Measurements from ENCODE around the gene OR52J3. TPM values are rescaled to one million over a fixed set of nuclear protein-coding genes. Genes with fewer than 3 reads are reported as not detected.
"Not testable (repeated sequence)": the region's sequence is repeated elsewhere in the genome, so short reads cannot be mapped to it uniquely, and the experiment has no call there.

Gene OR52J3
- total RNA-seq, 1 donor = not detected

DNA sequence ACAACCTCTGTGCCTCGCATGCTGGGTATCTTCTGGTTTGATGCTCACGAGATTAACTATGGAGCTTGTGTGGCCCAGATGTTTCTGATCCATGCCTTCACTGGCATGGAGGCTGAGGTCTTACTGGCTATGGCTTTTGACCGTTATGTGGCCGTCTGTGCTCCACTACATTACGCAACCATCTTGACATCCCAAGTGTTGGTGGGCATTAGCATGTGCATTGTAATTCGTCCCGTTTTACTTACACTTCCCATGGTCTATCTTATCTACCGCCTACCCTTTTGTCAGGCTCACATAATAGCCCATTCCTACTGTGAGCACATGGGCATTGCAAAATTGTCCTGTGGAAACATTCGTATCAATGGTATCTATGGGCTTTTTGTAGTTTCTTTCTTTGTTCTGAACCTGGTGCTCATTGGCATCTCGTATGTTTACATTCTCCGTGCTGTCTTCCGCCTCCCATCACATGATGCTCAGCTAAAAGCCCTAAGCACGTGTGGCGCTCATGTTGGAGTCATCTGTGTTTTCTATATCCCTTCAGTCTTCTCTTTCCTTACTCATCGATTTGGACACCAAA, 516 bp downstream of the OR52J3 start:
- Histone ChIP-seq H3K36me3 (ENCODE audit: insufficient read depth, low read length) (no peaks in the 10 kb centered on the region), H3K27ac (ENCODE audit: low read depth, low read length) (no peak overlapping the region), H3K4me1 (ENCODE audit: insufficient read depth, low read length) (no peaks in the 10 kb centered on the region), H3K4me2 (ENCODE audit: insufficient read depth, low read length) (no peak overlapping the region), H3K9me3 (ENCODE audit: low read depth, low read length) (no peaks in the 10 kb centered on the region), H3K27me3 (ENCODE audit: insufficient read depth, low read length) (no peaks in the 10 kb centered on the region), H4K20me1 (ENCODE audit: insufficient read depth, low read length) (no peaks in the 10 kb centered on the region), H2AFZ (ENCODE audit: low read length) (no peak overlapping the region), H3K79me2 (ENCODE audit: insufficient read depth, low read length) (no peaks in the 10 kb centered on the region), H3K4me3 (ENCODE audit: insufficient read depth, low read length) (no peak overlapping the region)
- no peak for DNase-seq (ENCODE audit: insufficient read length, low spot score, missing footprints)
- TF ChIP-seq, protein P1, sequence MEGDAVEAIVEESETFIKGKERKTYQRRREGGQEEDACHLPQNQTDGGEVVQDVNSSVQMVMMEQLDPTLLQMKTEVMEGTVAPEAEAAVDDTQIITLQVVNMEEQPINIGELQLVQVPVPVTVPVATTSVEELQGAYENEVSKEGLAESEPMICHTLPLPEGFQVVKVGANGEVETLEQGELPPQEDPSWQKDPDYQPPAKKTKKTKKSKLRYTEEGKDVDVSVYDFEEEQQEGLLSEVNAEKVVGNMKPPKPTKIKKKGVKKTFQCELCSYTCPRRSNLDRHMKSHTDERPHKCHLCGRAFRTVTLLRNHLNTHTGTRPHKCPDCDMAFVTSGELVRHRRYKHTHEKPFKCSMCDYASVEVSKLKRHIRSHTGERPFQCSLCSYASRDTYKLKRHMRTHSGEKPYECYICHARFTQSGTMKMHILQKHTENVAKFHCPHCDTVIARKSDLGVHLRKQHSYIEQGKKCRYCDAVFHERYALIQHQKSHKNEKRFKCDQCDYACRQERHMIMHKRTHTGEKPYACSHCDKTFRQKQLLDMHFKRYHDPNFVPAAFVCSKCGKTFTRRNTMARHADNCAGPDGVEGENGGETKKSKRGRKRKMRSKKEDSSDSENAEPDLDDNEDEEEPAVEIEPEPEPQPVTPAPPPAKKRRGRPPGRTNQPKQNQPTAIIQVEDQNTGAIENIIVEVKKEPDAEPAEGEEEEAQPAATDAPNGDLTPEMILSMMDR (IDR thresholded peaks at IDR 0.05; ENCODE audit: extremely low read depth, low read depth, low read length) = no peak

- not testable (repeated sequence) for H3K27ac ChIP-seq (ENCODE audit: low read depth, low read length); DNase-seq (ENCODE audit: insufficient read length, low spot score, missing footprints)
Measured at GRCh38 chr11:5058679-5059078, 12.4 kb downstream of the OR52J3 start.

GRCh38 chr11:5059391-5059790, 13.1 kb downstream of the OR52J3 start, which contains the start of gene OR52E2:
OR52E2 (minus strand) TSS chr11:5059627; CDS start chr11:5059627, 0 bp downstream.
- Histone ChIP-seq H3K4me1 (ENCODE audit: insufficient read depth, low read length) (no peaks in the 10 kb centered on the region), H4K20me1 (ENCODE audit: insufficient read depth, low read length) (no peaks in the 10 kb centered on the region), H2AFZ (ENCODE audit: low read length) (no peak within 1 kb of the TSS), H3K9me3 (ENCODE audit: low read depth, low read length) (no peaks in the 10 kb centered on the region), H3K4me2 (ENCODE audit: insufficient read depth, low read length) (no peak within 1 kb of the TSS), H3K36me3 (ENCODE audit: insufficient read depth, low read length) (no peaks in the 10 kb centered on the region), H3K4me3 (ENCODE audit: insufficient read depth, low read length) (no peak within 1 kb of the TSS), H3K27ac (ENCODE audit: low read depth, low read length) (no peak within 1 kb of the TSS), H3K79me2 (ENCODE audit: insufficient read depth, low read length) (no peaks in the 10 kb centered on the region), H3K27me3 (ENCODE audit: insufficient read depth, low read length) (no peaks in the 10 kb centered on the region)
- TF ChIP-seq, protein P1 (IDR thresholded peaks at IDR 0.05; ENCODE audit: extremely low read depth, low read depth, low read length) = no peak
- no peak for DNase-seq (ENCODE audit: insufficient read length, low spot score, missing footprints)

More at GRCh38 chr11:5058679-5059078, 12.4 kb downstream of the OR52J3 start:
- H3K4me2 ChIP-seq (ENCODE audit: insufficient read depth, low read length); H3K79me2 ChIP-seq (ENCODE audit: insufficient read depth, low read length); H4K20me1 ChIP-seq (ENCODE audit: insufficient read depth, low read length); H3K36me3 ChIP-seq (ENCODE audit: insufficient read depth, low read length); H3K4me3 ChIP-seq (ENCODE audit: insufficient read depth, low read length); H3K4me1 ChIP-seq (ENCODE audit: insufficient read depth, low read length); H2AFZ ChIP-seq (ENCODE audit: low read length); H3K27me3 ChIP-seq (ENCODE audit: insufficient read depth, low read length); H3K9me3 ChIP-seq (ENCODE audit: low read depth, low read length): not testable (repeated sequence)

DNA sequence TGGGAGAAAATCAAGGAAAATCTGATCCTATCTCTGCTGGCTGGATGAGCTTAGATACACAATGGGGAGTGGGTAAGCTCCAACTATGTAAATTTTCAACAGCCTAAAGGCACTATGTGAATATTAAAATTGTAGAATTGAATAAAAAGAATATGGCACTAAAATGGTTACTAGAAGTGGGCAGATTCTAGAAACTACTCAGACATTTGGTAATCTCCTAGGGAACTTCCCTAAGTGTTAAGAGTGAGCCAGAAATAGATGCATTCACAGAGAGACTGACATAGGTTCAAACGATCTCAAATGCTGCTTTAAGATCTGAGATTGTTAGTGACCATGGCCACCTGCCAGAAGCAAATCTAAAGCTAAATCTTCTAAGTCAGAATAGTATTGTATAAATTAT, 18.7 kb downstream of the OR52J3 start:
- Histone ChIP-seq H3K79me2 (ENCODE audit: insufficient read depth, low read length) (no peaks in the 10 kb centered on the region), H3K9me3 (ENCODE audit: low read depth, low read length) (no peaks in the 10 kb centered on the region), H4K20me1 (ENCODE audit: insufficient read depth, low read length) (no peaks in the 10 kb centered on the region), H3K36me3 (ENCODE audit: insufficient read depth, low read length) (no peaks in the 10 kb centered on the region), H3K27ac (ENCODE audit: low read depth, low read length) (no peak overlapping the region), H3K27me3 (ENCODE audit: insufficient read depth, low read length) (no peaks in the 10 kb centered on the region), H3K4me1 (ENCODE audit: insufficient read depth, low read length) (no peaks in the 10 kb centered on the region), H2AFZ (ENCODE audit: low read length) (no peak overlapping the region), H3K4me3 (ENCODE audit: insufficient read depth, low read length) (no peak overlapping the region), H3K4me2 (ENCODE audit: insufficient read depth, low read length) (no peak overlapping the region)
- DNase-seq (ENCODE audit: insufficient read length, low spot score, missing footprints) = no peak
- TF ChIP-seq, protein P1 (IDR thresholded peaks at IDR 0.05; ENCODE audit: extremely low read depth, low read depth, low read length) = no peak

All from osteoblast (primary cell).